Measurements from ENCODE around the gene PYURF. TPM values are rescaled to one million over a fixed set of nuclear protein-coding genes. Genes with fewer than 3 reads are reported as not detected.

PYURF gene
- total and polyA plus RNA-seq, 4 donors: 63.7 to 106 (median 80.9) TPM

DNA sequence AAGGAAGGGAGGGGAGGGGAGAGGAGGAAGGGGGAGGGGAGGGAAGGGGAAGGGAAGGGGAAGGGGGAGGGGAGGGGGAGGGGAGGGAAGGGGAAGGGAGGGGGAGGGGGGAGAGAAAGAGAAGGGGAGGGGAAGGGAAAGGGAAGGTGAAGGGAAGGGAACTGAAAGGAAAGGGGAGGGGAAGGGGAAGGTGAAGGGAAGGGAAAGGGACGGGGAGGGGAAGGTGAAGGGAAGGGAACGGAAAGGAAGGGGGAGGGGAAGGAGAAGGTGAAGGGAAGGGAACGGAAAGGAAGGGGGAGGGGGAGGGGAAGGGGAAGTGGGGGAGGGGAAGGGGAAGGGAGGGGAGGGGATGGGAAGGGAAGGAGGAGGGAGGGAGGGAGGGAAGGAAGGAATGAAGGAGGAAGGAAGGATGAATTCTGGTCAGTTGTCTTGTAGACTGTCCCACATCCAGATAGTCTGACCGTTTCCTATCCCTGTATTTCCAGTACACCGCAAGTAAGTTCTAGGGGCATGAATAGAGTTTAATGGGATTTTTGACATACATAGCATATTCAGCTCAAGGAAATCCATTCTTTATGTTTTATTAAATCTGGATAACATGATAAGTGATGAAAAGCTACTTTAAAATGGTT is 46.2 kb downstream of the PYURF start:
- Histone ChIP-seq H3K9ac (ENCODE audit: insufficient read depth in 1 of 2, low read length in 2 of 2) (no peak overlapping the region), H3K4me3 (no peak overlapping the region), H3K36me3 (ENCODE audit: control insufficient read depth in 4 of 4, insufficient read depth in 4 of 4, low read length in 4 of 4) (peaks cover 0 to 12% (median under 1%) of the 10 kb centered on the region in 4 donors), H3K9me3 (ENCODE audit: control insufficient read depth in 4 of 4, insufficient read depth in 3 of 4, low read length in 3 of 4) (no peaks in the 10 kb centered on the region), H3K27ac (ENCODE audit: low read depth in 1 of 2, low read length in 1 of 2) (no peak overlapping the region), H3K4me1 (ENCODE audit: control insufficient read depth in 5 of 5, insufficient read depth in 5 of 5, low read length in 5 of 5) (peaks cover 0 to 3% (median 0%) of the 10 kb centered on the region in 5 donors), H3K27me3 (ENCODE audit: control insufficient read depth in 3 of 3, insufficient read depth in 3 of 3, low read length in 2 of 3) (peaks cover 0 to 3% (median 0%) of the 10 kb centered on the region in 3 donors)
- 57 to 75% methylated on average over 5 of the region's 5 CpGs for WGBS, 2 donors
- TF ChIP-seq, protein P1, sequence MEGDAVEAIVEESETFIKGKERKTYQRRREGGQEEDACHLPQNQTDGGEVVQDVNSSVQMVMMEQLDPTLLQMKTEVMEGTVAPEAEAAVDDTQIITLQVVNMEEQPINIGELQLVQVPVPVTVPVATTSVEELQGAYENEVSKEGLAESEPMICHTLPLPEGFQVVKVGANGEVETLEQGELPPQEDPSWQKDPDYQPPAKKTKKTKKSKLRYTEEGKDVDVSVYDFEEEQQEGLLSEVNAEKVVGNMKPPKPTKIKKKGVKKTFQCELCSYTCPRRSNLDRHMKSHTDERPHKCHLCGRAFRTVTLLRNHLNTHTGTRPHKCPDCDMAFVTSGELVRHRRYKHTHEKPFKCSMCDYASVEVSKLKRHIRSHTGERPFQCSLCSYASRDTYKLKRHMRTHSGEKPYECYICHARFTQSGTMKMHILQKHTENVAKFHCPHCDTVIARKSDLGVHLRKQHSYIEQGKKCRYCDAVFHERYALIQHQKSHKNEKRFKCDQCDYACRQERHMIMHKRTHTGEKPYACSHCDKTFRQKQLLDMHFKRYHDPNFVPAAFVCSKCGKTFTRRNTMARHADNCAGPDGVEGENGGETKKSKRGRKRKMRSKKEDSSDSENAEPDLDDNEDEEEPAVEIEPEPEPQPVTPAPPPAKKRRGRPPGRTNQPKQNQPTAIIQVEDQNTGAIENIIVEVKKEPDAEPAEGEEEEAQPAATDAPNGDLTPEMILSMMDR (IDR thresholded peaks at IDR 0.05; ENCODE audit: control extremely low read depth, extremely low read depth): no peak
- DNase-seq (no peak), ATAC-seq (ENCODE audit: insufficient read depth, low FRiP score) (no peak)

Other genes starting within 250 kb of the PYURF start
- gene PPM1K, start 239.2 kb downstream of the PYURF start, total RNA-seq: 10 to 100 TPM; 19.4 to 45.9 TPM
- gene PPM1K, start 239.2 kb downstream of the PYURF start, polyA plus RNA-seq: 1 to 10 TPM; 5.2 to 5.6 TPM
- gene HERC6, start 144.9 kb downstream of the PYURF start, total RNA-seq: 10 to 100 TPM; 12.1 to 21.7 TPM
- gene HERC6, start 144.9 kb downstream of the PYURF start, polyA plus RNA-seq: 1 to 10 TPM; 3.4 to 7.9 TPM
- gene HERC5, start 66.7 kb downstream of the PYURF start, total RNA-seq: 1 to 10 TPM; 3.9 to 7.8 TPM
- gene HERC5, start 66.7 kb downstream of the PYURF start, polyA plus RNA-seq: 1 to 10 TPM; 4.7 to 6.0 TPM
- gene HERC3, start 68.7 kb upstream of the PYURF start, total RNA-seq: 10 to 100 TPM; 34.3 to 48.0 TPM
- gene HERC3, start 68.7 kb upstream of the PYURF start, polyA plus RNA-seq: 10 to 100 TPM in 1 of 2 donors, 1 to 10 TPM in 1; 6.2 to 15.5 TPM
- 1 to 10 TPM; 2.6 to 8.8 TPM for gene NAP1L5, start 174.1 kb upstream of the PYURF start, total RNA-seq
- 1 to 10 TPM; 2.7 to 3.7 TPM for gene NAP1L5, start 174.1 kb upstream of the PYURF start, polyA plus RNA-seq

All from lung (tissue), 12 donors.